ENCODE data around the gene TM4SF20. TPM values are rescaled to one million over a fixed set of nuclear protein-coding genes. Genes with fewer than 3 reads are reported as not detected.
A peak's percentile ranks its signal among the peaks of the same experiment; 100 is the strongest.

Gene TM4SF20
- total and polyA plus RNA-seq, 3 experiments from 2014 or later, result not detected

GRCh38 chr2:227326783-227327182 is 52.3 kb downstream of the TM4SF20 start:
- DNase-seq, result no peak
- H3K27me3 ChIP-seq (ENCODE audit: insufficient read depth, low read length, poor library complexity, severe bottlenecking), result no peaks in the 10 kb centered on the region
- ChIA-PET CTCF (interaction anchor here (0.6 kb wide), 1 partner anchor 559 kb away, joined by 3 read pairs; no protein-coding TSS in a partner anchor), POLR2A (no interaction called here)
- Mint-ChIP-seq H3K4me1 (peaks cover 52 to 72% (median 53%) of the 10 kb centered on the region in 3 donors), H3K27ac (peak overlapping the region in 2 of 8 donors; percentile 24 to 75), H3K4me3 (peak overlapping the region in 5 of 7 donors; percentile 44 to 98 (median 95)), H3K36me3 (peaks cover 0 to 31% (median 8%) of the 10 kb centered on the region in 3 donors), H3K9me3 (peaks cover 0 to 3% (median 0%) of the 10 kb centered on the region in 5 donors), H3K27me3 (peaks cover 2 to 5% of the 10 kb centered on the region in 2 donors)
- no peak overlapping the region for H3K4me3 ChIP-seq (ENCODE audit: low read length)
- H3K36me3 ChIP-seq (ENCODE audit: insufficient read depth, low read length), result no peaks in the 10 kb centered on the region
- peaks cover 24% of the 10 kb centered on the region for H3K4me1 ChIP-seq (ENCODE audit: insufficient read depth, low read length)
- H3K9me3 ChIP-seq (ENCODE audit: low read length), result no peaks in the 10 kb centered on the region
- no peak overlapping the region for H3K27ac ChIP-seq (ENCODE audit: low read depth, low read length)

- Mint-ChIP-seq H3K36me3 (peaks cover 0 to 21% (median 9%) of the 10 kb centered on the region in 3 donors), H3K9me3 (peaks cover 0 to 3% (median 0%) of the 10 kb centered on the region in 5 donors), H3K4me3 (peak overlapping the region; percentile 92 to 99 (median 95)), H3K27me3 (peaks cover 3 to 5% of the 10 kb centered on the region in 2 donors), H3K4me1 (peaks cover 52 to 65% (median 53%) of the 10 kb centered on the region in 3 donors), H3K27ac (peak overlapping the region; percentile 86 to 95 (median 92))
- Histone ChIP-seq H3K4me3 (ENCODE audit: low read length) (peak overlapping the region; percentile 65), H3K27me3 (ENCODE audit: insufficient read depth, low read length, poor library complexity, severe bottlenecking) (no peaks in the 10 kb centered on the region), H3K36me3 (ENCODE audit: insufficient read depth, low read length) (no peaks in the 10 kb centered on the region), H3K4me1 (ENCODE audit: insufficient read depth, low read length) (peaks cover 24% of the 10 kb centered on the region), H3K9me3 (ENCODE audit: low read length) (no peaks in the 10 kb centered on the region), H3K27ac (ENCODE audit: low read depth, low read length) (peak overlapping the region; percentile 83)
- POLR2A ChIA-PET, result no interaction called here
- DNase-seq, result peak in 1 of 5 donors; percentile 3
- CTCF ChIA-PET, result no interaction called here
Observed at GRCh38 chr2:227325839-227326195, 53.3 kb downstream of the TM4SF20 start.

- CTCF ChIA-PET, result no interaction called here
- Histone ChIP-seq H3K27ac (ENCODE audit: low read depth, low read length) (peak within 1 kb of the TSS; percentile 83), H3K4me3 (ENCODE audit: low read length) (peak within 1 kb of the TSS; percentile 65), H3K27me3 (ENCODE audit: insufficient read depth, low read length, poor library complexity, severe bottlenecking) (no peaks in the 10 kb centered on the region), H3K4me1 (ENCODE audit: insufficient read depth, low read length) (peaks cover 24% of the 10 kb centered on the region), H3K36me3 (ENCODE audit: insufficient read depth, low read length) (no peaks in the 10 kb centered on the region), H3K9me3 (ENCODE audit: low read length) (no peaks in the 10 kb centered on the region)
- DNase-seq, result peak; percentile 90 to 96 (median 92)
- peaks cover 3 to 5% of the 10 kb centered on the region in 2 donors for H3K27me3 Mint-ChIP-seq
- peaks cover 0 to 17% (median 9%) of the 10 kb centered on the region in 3 donors for H3K36me3 Mint-ChIP-seq
- POLR2A ChIA-PET, result no interaction called here
- peak within 1 kb of the TSS; percentile 86 to 95 (median 92) for H3K27ac Mint-ChIP-seq
- peaks cover 0 to 3% (median 0%) of the 10 kb centered on the region in 5 donors for H3K9me3 Mint-ChIP-seq
- peak within 1 kb of the TSS; percentile 92 to 99 (median 95) for H3K4me3 Mint-ChIP-seq
- peaks cover 53 to 62% (median 54%) of the 10 kb centered on the region in 3 donors for H3K4me1 Mint-ChIP-seq
Observed at GRCh38 chr2:227324995-227325838, 53.9 kb downstream of the TM4SF20 start, which contains the start of gene MFF. Gene MFF (plus strand): TSS chr2:227325251. CDS start chr2:227330666, 5,415 bp downstream.

DNA sequence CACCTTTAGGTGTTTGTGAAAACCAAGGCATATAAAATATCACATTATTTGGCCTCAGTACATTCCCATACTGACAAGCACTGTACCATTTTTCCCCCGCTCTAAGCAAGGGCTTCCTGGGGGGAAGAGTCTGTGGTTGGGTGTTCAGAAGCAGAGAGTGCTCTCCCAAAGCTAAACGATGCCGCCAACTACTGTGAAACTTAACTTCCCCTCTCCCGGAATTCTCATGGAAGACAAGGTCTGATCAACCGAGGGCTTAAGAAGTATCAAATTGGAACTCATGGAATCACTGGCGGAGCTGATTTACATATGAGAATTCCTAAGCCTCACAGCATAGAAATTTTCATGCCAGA is 54.5 kb downstream of the TM4SF20 start:
- H3K27ac ChIP-seq (ENCODE audit: low read depth, low read length), result no peak overlapping the region
- peaks cover 0 to 3% (median 0%) of the 10 kb centered on the region in 5 donors for H3K9me3 Mint-ChIP-seq
- H3K4me1 ChIP-seq (ENCODE audit: insufficient read depth, low read length), result peaks cover 24% of the 10 kb centered on the region
- H3K27me3 ChIP-seq (ENCODE audit: insufficient read depth, low read length, poor library complexity, severe bottlenecking), result no peaks in the 10 kb centered on the region
- DNase-seq, result no peak
- peak overlapping the region; percentile 65 for H3K4me3 ChIP-seq (ENCODE audit: low read length)
- H3K4me3 Mint-ChIP-seq, result peak overlapping the region; percentile 92 to 99 (median 95)
- H3K36me3 ChIP-seq (ENCODE audit: insufficient read depth, low read length), result no peaks in the 10 kb centered on the region
- ChIA-PET CTCF (no interaction called here), POLR2A (no interaction called here)
- H3K9me3 ChIP-seq (ENCODE audit: low read length), result no peaks in the 10 kb centered on the region
- peak overlapping the region; percentile 83 to 95 (median 90) for H3K27ac Mint-ChIP-seq
- peaks cover 57 to 61% (median 57%) of the 10 kb centered on the region in 3 donors for H3K4me1 Mint-ChIP-seq
- H3K36me3 Mint-ChIP-seq, result peaks cover 0 to 14% (median 9%) of the 10 kb centered on the region in 3 donors
- peaks cover 5% of the 10 kb centered on the region in 2 donors for H3K27me3 Mint-ChIP-seq

DNA sequence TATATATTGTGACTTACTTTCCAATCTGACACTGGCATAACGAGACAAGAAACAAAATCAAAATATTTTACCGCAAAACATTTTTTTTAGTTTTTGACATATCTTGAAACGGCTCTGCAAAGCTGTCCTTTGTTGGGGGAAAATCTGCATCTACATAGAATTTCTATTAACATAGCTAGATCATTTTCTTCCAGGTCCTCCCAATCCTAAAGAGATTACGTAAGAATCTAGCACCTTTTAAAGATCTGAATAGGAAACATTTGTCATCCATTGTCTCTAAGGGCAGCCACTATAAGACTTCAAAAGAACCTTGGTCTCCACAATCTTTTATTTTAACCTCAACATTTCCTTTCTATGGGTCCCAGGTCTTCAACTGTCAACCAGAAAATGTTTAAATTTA is 55.3 kb downstream of the TM4SF20 start:
- Histone ChIP-seq H3K4me3 (ENCODE audit: low read length) (no peak overlapping the region), H3K36me3 (ENCODE audit: insufficient read depth, low read length) (no peaks in the 10 kb centered on the region), H3K27me3 (ENCODE audit: insufficient read depth, low read length, poor library complexity, severe bottlenecking) (no peaks in the 10 kb centered on the region), H3K4me1 (ENCODE audit: insufficient read depth, low read length) (peaks cover 24% of the 10 kb centered on the region), H3K9me3 (ENCODE audit: low read length) (no peaks in the 10 kb centered on the region), H3K27ac (ENCODE audit: low read depth, low read length) (no peak overlapping the region)
- H3K9me3 Mint-ChIP-seq, result peaks cover 0 to 4% (median 0%) of the 10 kb centered on the region in 5 donors
- peaks cover 0 to 9% (median 8%) of the 10 kb centered on the region in 3 donors for H3K36me3 Mint-ChIP-seq
- H3K4me1 Mint-ChIP-seq, result peaks cover 52 to 56% (median 54%) of the 10 kb centered on the region in 3 donors
- POLR2A ChIA-PET, result no interaction called here
- CTCF ChIA-PET, result no interaction called here
- peak overlapping the region in 5 of 8 donors; percentile 39 to 95 (median 82) for H3K27ac Mint-ChIP-seq
- H3K4me3 Mint-ChIP-seq, result peak overlapping the region; percentile 92 to 99 (median 95)
- H3K27me3 Mint-ChIP-seq, result peaks cover 5% of the 10 kb centered on the region in 2 donors
- DNase-seq, result no peak

- DNase-seq, result no peak
- no peaks in the 10 kb centered on the region for H3K27me3 ChIP-seq (ENCODE audit: insufficient read depth, low read length, poor library complexity, severe bottlenecking)
- peaks cover 5 to 9% of the 10 kb centered on the region in 2 donors for H3K27me3 Mint-ChIP-seq
- H3K27ac ChIP-seq (ENCODE audit: low read depth, low read length), result no peak overlapping the region
- peaks cover 43 to 45% (median 44%) of the 10 kb centered on the region in 3 donors for H3K4me1 Mint-ChIP-seq
- H3K9me3 ChIP-seq (ENCODE audit: low read length), result no peaks in the 10 kb centered on the region
- peaks cover 0 to 9% (median 4%) of the 10 kb centered on the region in 3 donors for H3K36me3 Mint-ChIP-seq
- H3K9me3 Mint-ChIP-seq, result peaks cover 0 to 4% (median 0%) of the 10 kb centered on the region in 5 donors
- peak overlapping the region in 6 of 8 donors; percentile 29 to 88 (median 70) for H3K27ac Mint-ChIP-seq
- no peak overlapping the region for H3K4me3 ChIP-seq (ENCODE audit: low read length)
- H3K36me3 ChIP-seq (ENCODE audit: insufficient read depth, low read length), result no peaks in the 10 kb centered on the region
- ChIA-PET CTCF (no interaction called here), POLR2A (no interaction called here)
- peak overlapping the region in 6 of 7 donors; percentile 22 to 98 (median 52) for H3K4me3 Mint-ChIP-seq
- peaks cover 24% of the 10 kb centered on the region for H3K4me1 ChIP-seq (ENCODE audit: insufficient read depth, low read length)
Observed at GRCh38 chr2:227322530-227323205, 56.4 kb downstream of the TM4SF20 start.

GRCh38 chr2:227320305-227321094 is 58.6 kb downstream of the TM4SF20 start:
- H3K9me3 ChIP-seq (ENCODE audit: low read length), result no peaks in the 10 kb centered on the region
- ChIA-PET POLR2A (no interaction called here), CTCF (interaction anchor here (1.3 kb wide), 1 partner anchor 28 kb away, joined by 4 read pairs; no protein-coding TSS in a partner anchor)
- H3K27me3 ChIP-seq (ENCODE audit: insufficient read depth, low read length, poor library complexity, severe bottlenecking), result no peaks in the 10 kb centered on the region
- Mint-ChIP-seq H3K9me3 (peaks cover 0 to 4% (median 0%) of the 10 kb centered on the region in 5 donors), H3K36me3 (peaks cover 1 to 12% (median 2%) of the 10 kb centered on the region in 3 donors), H3K4me1 (peaks cover 24 to 26% (median 25%) of the 10 kb centered on the region in 3 donors), H3K4me3 (peak overlapping the region in 3 of 7 donors; percentile 36 to 59 (median 59)), H3K27me3 (peaks cover 10 to 12% of the 10 kb centered on the region in 2 donors), H3K27ac (peak overlapping the region in 3 of 8 donors; percentile 30 to 86 (median 66))
- H3K36me3 ChIP-seq (ENCODE audit: insufficient read depth, low read length), result no peaks in the 10 kb centered on the region
- no peak for DNase-seq
- H3K4me1 ChIP-seq (ENCODE audit: insufficient read depth, low read length), result peaks cover 7% of the 10 kb centered on the region
- H3K27ac ChIP-seq (ENCODE audit: low read depth, low read length), result no peak overlapping the region
- no peak overlapping the region for H3K4me3 ChIP-seq (ENCODE audit: low read length)

All from CD8-positive, alpha-beta memory T cell (primary cell).